H9 (cell line): ENCODE results near the gene MTCL1. TPM values are rescaled to one million over a fixed set of nuclear protein-coding genes. Genes with fewer than 3 reads are reported as not detected.

ENCODE experiments used
- DNase-seq: peaks from one replicate; pipeline ENCODE4 v3.0.0-alpha.2; 2017
- H2AFZ ChIP-seq: one replicate; pipeline ENCODE4 v1.6.1; 2013; ENCODE audit warnings: mild to moderate bottlenecking, low read length, control low read depth, moderate library complexity
- H2AK5ac ChIP-seq: 2 replicates; pipeline ENCODE4 v1.6.1; 2013; ENCODE audit warnings: low read length, control low read depth, mixed read lengths; ENCODE audit not compliant: insufficient read length
- H2BK120ac ChIP-seq: one replicate; pipeline ENCODE4 v1.6.1; 2013; ENCODE audit warnings: low read depth, mild to moderate bottlenecking, low read length, control low read depth, inconsistent platforms; ENCODE audit not compliant: poor library complexity, severe bottlenecking
- H2BK12ac ChIP-seq: 2 replicates; pipeline ENCODE4 v1.6.1; 2013; ENCODE audit warnings: low read length, control low read depth, mixed read lengths, low read depth; ENCODE audit not compliant: insufficient read length
- H2BK15ac ChIP-seq: 2 replicates; pipeline ENCODE4 v1.6.1; 2013; ENCODE audit warnings: low read depth, low read length, control low read depth
- H2BK20ac ChIP-seq: one replicate; pipeline ENCODE4 v1.6.1; 2013; ENCODE audit warnings: low read depth, mild to moderate bottlenecking, low read length, control low read depth, inconsistent platforms; ENCODE audit not compliant: poor library complexity, severe bottlenecking
- H2BK5ac ChIP-seq: 2 replicates; pipeline ENCODE4 v1.6.1; 2013; ENCODE audit warnings: low read length, control low read depth, mixed read lengths; ENCODE audit not compliant: insufficient read length
- H3K14ac ChIP-seq: 2 replicates; pipeline ENCODE4 v1.6.1; 2013; ENCODE audit warnings: low read length, control low read depth; ENCODE audit not compliant: insufficient read depth
- H3K18ac ChIP-seq: 2 replicates; pipeline ENCODE4 v1.6.1; 2013; ENCODE audit warnings: low read depth, mild to moderate bottlenecking, mixed read lengths, low read length, control low read depth; ENCODE audit not compliant: insufficient read length
- H3K23ac ChIP-seq: 2 replicates; pipeline ENCODE4 v1.6.1; 2013; ENCODE audit warnings: low read length, control low read depth, mixed read lengths, low read depth; ENCODE audit not compliant: insufficient read length
- H3K23me2 ChIP-seq: 2 replicates; pipeline ENCODE4 v1.6.1; 2013; ENCODE audit warnings: low read depth, mild to moderate bottlenecking, mixed read lengths, low read length, control low read depth; ENCODE audit not compliant: insufficient read length, poor library complexity, severe bottlenecking
- H3K27ac ChIP-seq: 2 replicates; pipeline ENCODE4 v1.5.1; 2013; ENCODE audit warnings: low read length, control low read depth, mixed read lengths, low read depth; ENCODE audit not compliant: insufficient read length
- H3K27me3 ChIP-seq: 2 replicates; pipeline ENCODE4 v1.6.1; 2013; ENCODE audit warnings: low read length, control low read depth, inconsistent platforms; ENCODE audit not compliant: insufficient read depth
- H3K4ac ChIP-seq: 2 replicates; pipeline ENCODE4 v1.6.1; 2013; ENCODE audit warnings: low read depth, mild to moderate bottlenecking, control low read depth, inconsistent platforms, low read length, moderate library complexity
- H3K4me1 ChIP-seq: 2 replicates; pipeline ENCODE4 v1.6.1; 2013; ENCODE audit warnings: low read length, control low read depth, inconsistent platforms; ENCODE audit not compliant: insufficient read depth
- H3K4me2 ChIP-seq: 2 replicates; pipeline ENCODE4 v1.6.1; 2013; ENCODE audit warnings: low read length, control low read depth, mixed read lengths; ENCODE audit not compliant: insufficient read length, insufficient read depth
- H3K56ac ChIP-seq: 2 replicates; pipeline ENCODE4 v1.6.1; 2013; ENCODE audit warnings: low read depth, mild to moderate bottlenecking, mixed read lengths, low read length, control low read depth; ENCODE audit not compliant: insufficient read length
- H3K79me1 ChIP-seq: 2 replicates; pipeline ENCODE4 v1.6.1; 2013; ENCODE audit warnings: low read depth, mild to moderate bottlenecking, moderate library complexity, low read length, control low read depth, inconsistent platforms; ENCODE audit not compliant: insufficient read depth, poor library complexity, severe bottlenecking
- H3K79me2 ChIP-seq: 2 replicates; pipeline ENCODE4 v1.6.1; 2013; ENCODE audit warnings: low read length, control low read depth, inconsistent platforms; ENCODE audit not compliant: insufficient read depth
- H3K9ac ChIP-seq: 2 replicates; pipeline ENCODE4 v1.6.1; 2013; ENCODE audit warnings: low read length, control low read depth, mixed read lengths; ENCODE audit not compliant: insufficient read length; ENCODE audit errors: extremely low read depth
- H3K9me3 ChIP-seq: one replicate; pipeline ENCODE4 v1.6.1; 2013; ENCODE audit warnings: low read depth, low read length, inconsistent platforms; ENCODE audit not compliant: control insufficient read depth
- H3T11ph ChIP-seq: one replicate; pipeline ENCODE4 v1.6.1; 2013; ENCODE audit warnings: mild to moderate bottlenecking, low read length, control low read depth, inconsistent platforms
- H4K20me1 ChIP-seq: one replicate; pipeline ENCODE4 v1.6.1; 2013; ENCODE audit not compliant: control insufficient read depth, insufficient read length, insufficient read depth
- H4K5ac ChIP-seq: 2 replicates; pipeline ENCODE4 v1.6.1; 2013; ENCODE audit warnings: low read depth, mild to moderate bottlenecking, mixed read lengths, low read length, control low read depth; ENCODE audit not compliant: insufficient read length
- H4K8ac ChIP-seq: replicated peaks from 2 replicates; pipeline ENCODE4 v1.6.1; 2013; ENCODE audit warnings: low read length, control low read depth, mixed read lengths, low read depth; ENCODE audit not compliant: insufficient read length
- H4K91ac ChIP-seq: 2 replicates; pipeline ENCODE4 v1.6.1; 2013; ENCODE audit warnings: low read depth, mild to moderate bottlenecking, moderate library complexity, mixed read lengths, low read length, control low read depth; ENCODE audit not compliant: insufficient read length
- H3K27ac Mint-ChIP-seq, 3 experiments: 2 replicates in 2 of 3; 3 replicates in 1 of 3; pipeline ENCODE4 v1.8.0; 2020 to 2021; ENCODE audit warnings: mixed read lengths in 3 of 3, mild to moderate bottlenecking in 1 of 3, moderate library complexity in 1 of 3
- H3K27me3 Mint-ChIP-seq: 2 replicates; pipeline ENCODE4 v1.8.0; 2021; ENCODE audit warnings: low read depth, mild to moderate bottlenecking, moderate library complexity, mixed read lengths
- H3K36me3 Mint-ChIP-seq, 3 experiments: 2 replicates in 2 of 3; 3 replicates in 1 of 3; pipeline ENCODE4 v1.8.0; 2020 to 2021; ENCODE audit warnings: low read depth in 3 of 3, mixed read lengths in 3 of 3; ENCODE audit not compliant: insufficient read depth in 1 of 3
- H3K4me1 Mint-ChIP-seq, 2 experiments: 2 replicates each; pipeline ENCODE4 v1.8.0; 2020; ENCODE audit warnings: mixed read lengths in 2 of 2
- H3K4me3 Mint-ChIP-seq, 2 experiments: 2 replicates in 1 of 2; 3 replicates in 1 of 2; pipeline ENCODE4 v1.8.0; 2020 to 2021; ENCODE audit warnings: mild to moderate bottlenecking in 2 of 2, mixed read lengths in 2 of 2, moderate library complexity in 1 of 2
- H3K9me3 Mint-ChIP-seq, 2 experiments: 2 replicates in 1 of 2; 3 replicates in 1 of 2; pipeline ENCODE4 v1.8.0; 2020; ENCODE audit warnings: mild to moderate bottlenecking in 2 of 2, mixed read lengths in 2 of 2, moderate library complexity in 1 of 2
- WGBS: extraction: QIAGEN DNeasy Blood & Tissue Kit; methylation state at CpG from one replicate; pipeline ENCODE4 v1.1.7; 2013; ENCODE audit warnings: missing lambda C conversion rate, low lambda C conversion rate, mixed read lengths; ENCODE audit not compliant: insufficient read length; ENCODE audit errors: extremely low coverage; 5-methylcytosine and 5-hydroxymethylcytosine counted together
- total RNA-seq: library from RNA; stranded (reverse); gene quantifications from 2 replicates; pipeline ENCODE4 v1.2.1, GENCODE V29; 2021
- TF ChIP-seq, protein P1 (sequence below): fragments of 200-600 bp; sonication (generic); conservative IDR thresholded peaks from 3 replicates; pipeline ENCODE4 v1.8.0; 2021; ENCODE audit warnings: antibody characterized with exemption, mild to moderate bottlenecking

MTCL1 gene
- total RNA-seq, 1 experiment from 2014 or later, result 50.7 TPM

DNA sequence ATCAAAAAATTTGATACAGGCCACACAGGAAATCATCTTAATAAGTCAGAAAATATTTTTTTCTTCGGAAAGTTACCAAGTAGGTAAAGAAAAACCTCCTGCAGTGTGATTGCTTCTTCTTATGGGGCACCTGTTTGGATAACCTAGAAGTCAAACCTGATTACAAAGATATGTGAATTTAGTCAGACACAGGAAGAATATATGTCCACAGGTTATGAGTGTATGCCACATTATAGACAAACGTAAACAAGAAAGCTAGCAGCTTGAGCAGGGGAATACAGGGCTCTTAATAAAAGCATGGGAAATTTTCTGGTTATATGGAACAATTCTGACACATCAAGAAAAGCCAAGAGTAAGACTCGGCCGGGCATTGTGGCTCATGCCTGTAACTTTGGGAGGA is 35.8 kb upstream of the MTCL1 start:
- Histone ChIP-seq H4K91ac (no peak overlapping the region), H3K14ac (no peak overlapping the region), H2BK5ac (no peak overlapping the region), H2AK5ac (no peak overlapping the region), H3K79me1 (no peaks in the 10 kb centered on the region), H3T11ph (no peak overlapping the region), H3K23me2 (no peaks in the 10 kb centered on the region), H4K20me1 (no peaks in the 10 kb centered on the region), H3K9ac (no peak overlapping the region), H3K4me2 (no peak overlapping the region), H2BK12ac (no peak overlapping the region), H3K56ac (no peak overlapping the region), H3K27ac (no peak overlapping the region), H4K5ac (no peak overlapping the region), H2BK120ac (no peak overlapping the region), H3K27me3 (no peaks in the 10 kb centered on the region), H4K8ac (no peak overlapping the region), H3K9me3 (no peaks in the 10 kb centered on the region), H3K79me2 (no peaks in the 10 kb centered on the region), H2BK15ac (no peak overlapping the region), H3K4ac (no peak overlapping the region), H3K18ac (no peak overlapping the region), H2BK20ac (no peak overlapping the region), H2AFZ (no peak overlapping the region), H3K23ac (no peak overlapping the region), H3K4me1 (no peaks in the 10 kb centered on the region)
- DNase-seq, result no peak
- no peaks in the 10 kb centered on the region for H3K27me3 Mint-ChIP-seq
- peaks cover 15 to 25% of the 10 kb centered on the region in 2 experiments for H3K4me1 Mint-ChIP-seq
- peaks cover 0 to 8% (median 2%) of the 10 kb centered on the region in 3 experiments; a peak in 4 of 7 replicates for H3K36me3 Mint-ChIP-seq
- no peak overlapping the region for H3K27ac Mint-ChIP-seq
- WGBS, result no CpG with 5 or more reads among the region's 4 CpGs
- TF ChIP-seq, protein P1, sequence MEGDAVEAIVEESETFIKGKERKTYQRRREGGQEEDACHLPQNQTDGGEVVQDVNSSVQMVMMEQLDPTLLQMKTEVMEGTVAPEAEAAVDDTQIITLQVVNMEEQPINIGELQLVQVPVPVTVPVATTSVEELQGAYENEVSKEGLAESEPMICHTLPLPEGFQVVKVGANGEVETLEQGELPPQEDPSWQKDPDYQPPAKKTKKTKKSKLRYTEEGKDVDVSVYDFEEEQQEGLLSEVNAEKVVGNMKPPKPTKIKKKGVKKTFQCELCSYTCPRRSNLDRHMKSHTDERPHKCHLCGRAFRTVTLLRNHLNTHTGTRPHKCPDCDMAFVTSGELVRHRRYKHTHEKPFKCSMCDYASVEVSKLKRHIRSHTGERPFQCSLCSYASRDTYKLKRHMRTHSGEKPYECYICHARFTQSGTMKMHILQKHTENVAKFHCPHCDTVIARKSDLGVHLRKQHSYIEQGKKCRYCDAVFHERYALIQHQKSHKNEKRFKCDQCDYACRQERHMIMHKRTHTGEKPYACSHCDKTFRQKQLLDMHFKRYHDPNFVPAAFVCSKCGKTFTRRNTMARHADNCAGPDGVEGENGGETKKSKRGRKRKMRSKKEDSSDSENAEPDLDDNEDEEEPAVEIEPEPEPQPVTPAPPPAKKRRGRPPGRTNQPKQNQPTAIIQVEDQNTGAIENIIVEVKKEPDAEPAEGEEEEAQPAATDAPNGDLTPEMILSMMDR, result no peak
- H3K4me3 Mint-ChIP-seq, result no peak overlapping the region; a peak in 1 of 5 replicates
- H3K9me3 Mint-ChIP-seq, result peaks cover 0 to 7% of the 10 kb centered on the region in 2 experiments; a peak in 2 of 5 replicates
